ENCODE measurements around the gene ARHGEF7.

Gene ARHGEF7

DNA sequence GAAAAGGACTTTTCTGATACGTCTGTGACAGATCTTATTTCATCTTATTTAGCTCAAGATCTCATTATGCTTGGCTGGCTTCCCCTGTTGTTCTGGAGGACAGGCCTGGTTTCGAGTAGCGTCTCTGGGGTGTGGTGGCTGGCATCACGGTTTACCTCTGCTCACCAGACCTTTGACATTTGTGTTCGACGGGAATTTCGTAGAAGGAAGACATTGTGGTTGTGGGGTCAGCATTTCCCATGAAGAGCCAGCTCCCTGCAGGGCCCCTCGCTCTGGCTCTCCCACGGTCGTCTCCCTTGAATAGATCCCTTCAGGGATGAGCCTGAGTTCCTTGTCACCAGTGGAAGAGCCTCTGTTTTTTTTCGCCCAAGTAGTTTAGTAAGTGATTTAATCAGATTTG lies 126.8 kb downstream of the ARHGEF7 start:
- Mint-ChIP-seq H3K36me3 (ENCODE audit: low read depth) (peaks cover 27% of the 10 kb centered on the region), H3K27ac (no peak overlapping the region), H3K4me1 (peaks cover 3% of the 10 kb centered on the region), H3K27me3 (no peaks in the 10 kb centered on the region), H3K4me3 (no peak overlapping the region), H3K9me3 (no peaks in the 10 kb centered on the region)
- ATAC-seq (no peak), DNase-seq (no peak)

DNA sequence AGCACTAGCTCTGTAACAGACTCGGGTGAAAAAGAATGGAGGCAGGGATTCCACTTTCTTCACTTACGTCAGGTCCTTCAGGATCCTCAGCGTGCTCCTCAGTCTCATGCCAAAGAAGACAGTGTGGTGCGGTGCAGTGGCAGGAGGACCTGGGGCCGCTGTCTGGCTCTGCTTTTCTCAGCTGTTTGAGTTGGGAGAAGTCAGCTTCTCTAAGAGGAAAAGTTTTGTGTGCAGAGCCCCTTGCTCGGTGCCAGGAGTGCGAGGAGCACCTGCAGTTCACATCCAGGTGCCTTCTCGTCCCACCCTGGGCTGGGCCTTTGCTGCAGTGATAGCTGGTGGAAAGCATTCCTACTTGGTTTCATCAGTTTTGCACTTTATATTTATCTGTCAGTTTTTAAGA lies 127.5 kb downstream of the ARHGEF7 start:
- ATAC-seq (no peak), DNase-seq (no peak)
- Mint-ChIP-seq H3K4me1 (peaks cover 3% of the 10 kb centered on the region), H3K36me3 (ENCODE audit: low read depth) (peaks cover 30% of the 10 kb centered on the region), H3K4me3 (no peak overlapping the region), H3K27ac (no peak overlapping the region), H3K9me3 (no peaks in the 10 kb centered on the region), H3K27me3 (no peaks in the 10 kb centered on the region)

DNA sequence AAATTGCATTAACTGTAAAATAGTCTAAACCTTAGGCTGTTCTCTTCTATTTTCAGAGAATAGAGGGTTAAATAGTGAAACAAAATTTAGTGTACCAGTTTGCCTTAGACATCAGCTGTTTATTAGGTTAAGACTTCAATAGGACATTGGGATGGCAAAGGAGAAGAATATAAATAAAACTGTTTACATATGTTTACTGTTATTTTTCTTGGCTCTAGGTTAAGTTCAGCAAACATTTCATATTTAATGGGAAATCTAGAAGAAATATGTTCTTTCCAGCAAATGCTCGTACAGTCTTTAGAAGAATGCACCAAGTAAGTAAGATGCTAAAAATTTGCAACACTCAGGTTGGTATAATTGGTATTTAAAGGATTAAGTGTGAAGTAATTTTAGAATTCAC lies 128.9 kb downstream of the ARHGEF7 start:
- no peak overlapping the region for H3K4me3 Mint-ChIP-seq
- ATAC-seq, result no peak

DNA sequence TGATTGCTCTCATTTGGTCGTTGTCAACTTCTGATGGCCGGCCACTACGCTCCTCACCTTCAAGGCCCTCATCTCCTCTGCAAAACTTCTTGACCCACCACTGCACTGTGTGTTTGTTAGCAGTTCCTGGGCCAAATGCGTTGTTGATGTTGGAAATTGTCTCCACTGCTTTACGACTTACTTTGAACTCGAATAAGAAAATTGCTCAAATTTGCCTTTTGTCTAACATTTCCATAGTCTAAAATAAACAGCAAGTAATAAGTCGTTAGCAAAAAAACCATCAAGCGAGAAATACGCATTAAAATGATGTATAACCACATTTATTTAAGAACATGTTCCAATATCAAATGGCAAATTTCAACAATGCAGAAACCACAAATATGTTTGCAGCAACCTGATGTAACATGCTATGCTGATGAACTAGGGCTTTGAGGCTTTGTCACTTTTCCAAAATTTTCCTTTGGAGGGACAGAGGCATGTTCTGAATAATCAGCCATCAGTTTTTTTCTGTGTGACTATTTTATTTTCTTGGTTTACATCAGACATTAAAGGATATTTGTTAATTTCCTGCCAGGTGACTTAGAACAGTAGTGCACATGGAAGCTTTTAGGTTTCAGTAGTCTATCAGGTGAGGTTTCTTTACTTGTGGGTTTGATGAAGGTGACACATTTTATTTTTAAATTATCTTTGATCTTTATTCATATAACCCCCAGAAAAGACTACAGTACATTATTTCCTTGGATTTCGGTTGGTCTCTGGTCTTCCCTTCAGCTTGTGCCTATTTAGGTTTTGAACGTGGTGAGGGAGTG lies 130.7 kb downstream of the ARHGEF7 start:
- DNase-seq, result no peak
- no peak for ATAC-seq
- no peaks in the 10 kb centered on the region for H3K27me3 Mint-ChIP-seq

More for the DNA sequence above, 128.9 kb downstream of the ARHGEF7 start:
- Mint-ChIP-seq H3K4me1 (peaks cover 3% of the 10 kb centered on the region), H3K36me3 (ENCODE audit: low read depth) (peaks cover 31% of the 10 kb centered on the region), H3K27ac (no peak overlapping the region), H3K27me3 (no peaks in the 10 kb centered on the region), H3K9me3 (no peaks in the 10 kb centered on the region)
- DNase-seq, result no peak

DNA sequence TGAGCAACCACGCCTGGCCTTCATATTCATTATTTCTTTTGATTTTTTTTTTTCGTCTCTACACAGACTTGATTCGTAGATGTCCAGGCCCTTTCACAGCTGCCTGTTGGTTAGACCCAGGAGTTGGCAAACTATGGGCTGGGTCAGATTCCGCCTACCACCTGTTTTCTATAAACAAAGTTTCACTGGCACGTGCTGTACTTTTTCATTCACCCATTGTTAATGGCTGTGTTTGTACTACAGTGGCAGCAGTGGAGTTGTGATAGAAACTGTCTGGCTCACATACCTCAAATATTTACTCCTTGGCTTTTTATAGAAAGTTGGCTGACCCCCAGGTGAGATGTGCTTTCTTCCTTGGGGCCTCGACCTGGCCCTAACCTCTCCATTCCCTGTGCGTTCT lies 132.4 kb downstream of the ARHGEF7 start:
- H3K4me3 Mint-ChIP-seq, result no peak overlapping the region

More for the DNA sequence above, 130.7 kb downstream of the ARHGEF7 start:
- Mint-ChIP-seq H3K9me3 (no peaks in the 10 kb centered on the region), H3K36me3 (ENCODE audit: low read depth) (peaks cover 34% of the 10 kb centered on the region), H3K4me1 (peaks cover 3% of the 10 kb centered on the region), H3K27ac (no peak overlapping the region), H3K4me3 (no peak overlapping the region)

DNA sequence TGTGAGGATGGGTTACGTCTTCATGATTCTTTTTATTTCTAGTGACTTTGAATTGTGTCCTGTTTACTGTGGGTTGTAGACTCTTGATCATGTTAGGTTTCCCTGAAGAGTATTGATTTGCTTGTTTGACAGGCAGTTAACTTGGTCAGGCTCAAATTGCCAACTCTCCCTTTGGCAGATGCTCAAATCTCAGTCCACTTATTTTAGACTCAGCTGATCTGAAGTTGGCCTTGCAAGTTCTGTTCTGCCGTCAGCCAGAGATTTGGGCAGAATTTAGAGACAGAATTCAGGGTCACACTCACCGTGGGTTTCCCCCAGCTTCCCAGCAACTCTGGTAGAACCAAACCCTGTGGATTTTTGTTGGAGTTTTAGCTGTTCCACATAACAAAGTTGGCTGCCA lies 133.7 kb downstream of the ARHGEF7 start:
- DNase-seq (no peak), ATAC-seq (no peak)
- Mint-ChIP-seq H3K27ac (no peak overlapping the region), H3K36me3 (ENCODE audit: low read depth) (peaks cover 47% of the 10 kb centered on the region), H3K4me3 (no peak overlapping the region), H3K9me3 (no peaks in the 10 kb centered on the region), H3K4me1 (peaks cover 3% of the 10 kb centered on the region), H3K27me3 (no peaks in the 10 kb centered on the region)

More for the DNA sequence above, 132.4 kb downstream of the ARHGEF7 start:
- ATAC-seq, result no peak
- Mint-ChIP-seq H3K4me1 (peaks cover 3% of the 10 kb centered on the region), H3K27ac (no peak overlapping the region), H3K9me3 (no peaks in the 10 kb centered on the region), H3K27me3 (no peaks in the 10 kb centered on the region), H3K36me3 (ENCODE audit: low read depth) (peaks cover 41% of the 10 kb centered on the region)
- DNase-seq, result no peak

DNA sequence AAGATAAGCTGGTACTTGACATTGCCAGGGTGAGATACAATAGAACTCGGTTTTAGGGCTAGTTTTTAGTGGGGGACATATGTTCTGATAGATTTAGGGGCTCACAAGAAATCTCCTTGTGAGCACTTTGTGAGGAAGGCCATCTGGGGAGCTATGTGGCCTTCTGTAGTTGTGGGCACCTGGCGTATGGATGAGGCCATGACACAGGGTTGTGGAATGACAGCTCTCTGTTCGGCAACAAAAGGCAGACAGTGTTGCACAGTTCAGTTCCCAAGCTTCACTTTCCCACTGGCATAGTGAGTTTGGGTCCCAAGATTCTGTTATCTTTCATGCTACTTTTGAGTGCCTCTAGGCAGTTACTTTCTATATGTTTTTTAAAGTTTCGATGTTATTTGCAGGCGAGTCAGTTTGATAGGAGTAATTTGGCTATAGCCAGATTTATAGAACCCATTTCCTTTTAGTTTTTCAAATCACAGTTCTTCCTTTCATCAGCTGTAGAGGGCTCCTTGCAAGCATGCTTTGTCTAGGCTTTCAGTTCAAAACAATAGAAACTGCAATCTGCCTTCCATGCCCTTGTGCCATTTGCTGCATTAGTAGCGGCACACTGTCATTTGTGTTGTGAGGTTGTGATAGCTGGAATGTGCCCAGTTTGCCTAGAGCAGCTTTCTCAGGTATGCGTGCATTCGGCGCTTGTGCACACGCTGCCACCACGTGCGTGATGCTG lies 134.7 kb downstream of the ARHGEF7 start:
- H3K4me3 Mint-ChIP-seq, result no peak overlapping the region
- H3K4me1 Mint-ChIP-seq, result peaks cover 3% of the 10 kb centered on the region
- no peak overlapping the region for H3K27ac Mint-ChIP-seq
- no peaks in the 10 kb centered on the region for H3K9me3 Mint-ChIP-seq
- peaks cover 42% of the 10 kb centered on the region for H3K36me3 Mint-ChIP-seq (ENCODE audit: low read depth)
- H3K27me3 Mint-ChIP-seq, result no peaks in the 10 kb centered on the region
- DNase-seq, result no peak
- ATAC-seq, result no peak

DNA sequence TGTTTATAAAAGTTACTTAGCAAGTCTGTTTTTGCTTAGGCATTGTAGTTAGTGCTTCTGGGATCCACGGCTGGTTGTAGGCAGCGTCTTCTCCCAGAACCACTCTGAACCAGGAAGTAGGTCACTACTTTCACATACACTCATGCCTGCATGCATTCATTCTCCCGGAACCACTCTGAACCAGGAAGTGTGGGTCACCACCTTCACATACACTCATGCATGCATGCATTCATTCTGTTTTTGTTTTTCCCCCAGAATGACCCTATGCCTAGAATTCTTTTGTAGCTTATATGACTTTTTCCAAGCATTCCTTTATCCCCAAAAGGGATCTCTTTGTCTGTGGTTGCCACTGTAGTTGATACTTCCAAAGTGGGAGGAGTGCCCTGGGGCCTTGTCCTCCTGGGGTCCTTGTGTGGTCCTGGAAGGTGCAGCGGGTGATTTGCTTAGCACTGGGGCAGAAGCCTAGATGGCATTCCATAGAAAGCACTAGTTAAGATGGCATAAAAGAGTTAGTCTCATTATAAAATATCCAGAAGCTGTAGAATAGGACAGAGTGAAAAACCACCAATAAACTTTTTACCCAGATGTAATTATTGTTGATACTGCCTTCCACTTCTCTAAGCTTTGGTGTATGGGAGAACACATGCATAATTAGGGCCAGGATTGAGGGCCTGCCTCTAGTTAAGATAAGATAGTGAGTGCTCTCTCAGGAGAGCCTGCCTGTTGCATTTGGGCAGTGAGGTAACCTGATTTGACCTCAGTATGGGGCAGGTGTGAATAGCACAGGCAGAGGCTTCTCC lies 136.7 kb downstream of the ARHGEF7 start:
- Mint-ChIP-seq H3K9me3 (no peaks in the 10 kb centered on the region), H3K36me3 (ENCODE audit: low read depth) (peaks cover 49% of the 10 kb centered on the region), H3K4me3 (no peak overlapping the region), H3K27ac (no peak overlapping the region), H3K27me3 (no peaks in the 10 kb centered on the region), H3K4me1 (no peaks in the 10 kb centered on the region)
- no peak for DNase-seq
- ATAC-seq, result no peak

DNA sequence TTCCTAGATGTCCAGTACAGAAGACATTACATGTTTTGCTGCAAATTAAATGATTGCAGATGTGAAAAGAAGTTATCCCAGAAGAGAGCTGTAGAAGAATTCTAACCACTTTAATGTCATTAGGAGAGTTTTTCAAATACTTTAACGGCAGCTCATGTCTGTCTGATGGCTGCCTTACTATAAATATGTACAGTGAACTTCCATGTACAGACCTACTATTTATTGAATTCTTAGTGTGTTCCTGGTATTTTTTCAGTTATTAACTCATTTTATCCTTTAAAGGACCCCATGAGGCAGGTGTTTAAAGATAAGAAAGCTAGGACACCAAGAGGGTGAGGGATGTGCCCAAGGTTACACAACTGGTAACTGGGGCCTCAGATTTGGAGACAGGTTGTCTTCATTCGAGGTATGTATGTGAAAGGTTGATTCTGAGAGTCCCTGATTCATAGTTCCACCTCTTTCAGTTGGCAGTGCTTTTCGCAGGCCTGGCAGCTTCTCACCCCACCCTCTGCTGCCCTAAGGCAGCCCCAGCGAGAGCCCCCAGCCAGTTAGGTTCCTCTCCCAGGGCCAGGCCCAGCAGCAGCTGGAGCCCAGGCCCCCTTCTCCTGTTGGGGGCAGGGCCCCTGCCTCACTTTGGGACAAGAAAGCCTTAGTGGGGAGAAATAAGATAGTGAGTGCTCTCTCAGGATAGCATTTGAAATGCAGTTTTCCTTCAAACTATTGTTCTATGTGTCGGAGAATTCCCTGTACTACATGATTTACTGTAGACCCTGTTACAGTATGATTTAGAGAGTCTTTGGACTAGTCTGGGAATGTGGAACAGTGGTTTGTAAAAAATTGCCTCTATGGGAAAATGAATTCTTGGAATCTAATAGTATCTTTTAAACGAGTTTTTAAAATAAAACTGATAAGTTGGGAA lies 137.6 kb downstream of the ARHGEF7 start:
- no peaks in the 10 kb centered on the region for H3K9me3 Mint-ChIP-seq
- ATAC-seq (no peak), DNase-seq (no peak)
- H3K27me3 Mint-ChIP-seq, result no peaks in the 10 kb centered on the region
- H3K36me3 Mint-ChIP-seq (ENCODE audit: low read depth), result peaks cover 48% of the 10 kb centered on the region
- no peaks in the 10 kb centered on the region for H3K4me1 Mint-ChIP-seq
- no peak overlapping the region for H3K27ac Mint-ChIP-seq
- no peak overlapping the region for H3K4me3 Mint-ChIP-seq

DNA sequence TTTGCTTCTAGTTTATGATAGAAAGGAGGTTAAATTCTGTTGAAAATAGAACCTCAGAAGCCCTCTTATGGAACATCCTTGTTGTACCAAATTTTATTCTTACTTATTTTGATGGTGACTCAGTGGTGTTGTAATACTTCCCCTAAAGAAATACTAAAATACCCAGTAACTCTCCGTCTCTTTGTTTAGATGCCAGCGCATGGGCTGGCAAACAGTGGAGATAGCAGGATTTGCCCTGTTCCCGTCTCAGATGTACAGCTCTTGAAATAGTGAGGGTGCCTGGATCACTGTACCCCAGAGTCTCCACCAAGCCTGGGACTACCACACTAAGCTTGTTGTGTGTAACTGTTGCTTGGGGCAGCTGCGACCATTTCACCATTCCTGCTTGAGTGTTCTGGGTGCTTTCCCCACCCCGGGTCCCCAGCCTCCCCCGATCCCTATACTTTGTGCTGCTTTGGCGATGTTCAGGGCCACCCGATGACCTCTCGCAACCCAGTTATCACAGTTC lies 138.3 kb downstream of the ARHGEF7 start:
- Mint-ChIP-seq H3K4me1 (no peaks in the 10 kb centered on the region), H3K9me3 (no peaks in the 10 kb centered on the region), H3K4me3 (no peak overlapping the region), H3K27me3 (no peaks in the 10 kb centered on the region), H3K27ac (no peak overlapping the region), H3K36me3 (ENCODE audit: low read depth) (peaks cover 47% of the 10 kb centered on the region)
- ATAC-seq, result no peak
- no peak for DNase-seq

DNA sequence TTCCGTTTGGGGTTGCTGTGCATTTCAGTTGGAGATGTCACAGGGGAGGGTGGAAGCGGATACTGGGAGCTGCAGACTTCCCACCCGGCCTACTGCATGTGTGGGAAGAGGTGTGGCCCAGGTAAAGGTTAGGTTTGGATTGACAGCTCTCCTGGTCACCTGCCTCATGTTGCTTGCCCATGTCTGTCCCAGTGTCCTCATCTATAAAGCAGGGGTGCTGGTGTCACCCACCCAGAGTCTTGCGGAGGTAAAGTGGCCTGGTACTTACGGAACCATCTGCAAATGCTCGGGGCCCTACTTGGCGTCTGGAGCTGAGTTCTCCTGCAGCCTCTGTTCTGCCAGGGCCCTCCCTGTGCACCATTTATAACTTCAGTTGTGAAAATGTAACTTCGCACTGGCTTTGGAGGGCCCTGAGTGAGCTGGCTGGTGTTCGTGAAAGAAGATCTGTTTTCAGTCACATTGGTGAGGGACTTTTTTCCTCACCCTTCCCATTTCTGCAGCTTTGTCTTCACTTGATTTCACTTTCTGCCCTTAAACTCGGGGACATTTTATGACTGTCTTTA lies 140.2 kb downstream of the ARHGEF7 start:
- ATAC-seq (no peak), DNase-seq (no peak)
- no peak overlapping the region for H3K4me3 Mint-ChIP-seq
- H3K36me3 Mint-ChIP-seq (ENCODE audit: low read depth), result peaks cover 62% of the 10 kb centered on the region
- no peak overlapping the region for H3K27ac Mint-ChIP-seq
- H3K4me1 Mint-ChIP-seq, result no peaks in the 10 kb centered on the region
- H3K9me3 Mint-ChIP-seq, result peaks cover 6% of the 10 kb centered on the region
- H3K27me3 Mint-ChIP-seq, result no peaks in the 10 kb centered on the region

DNA sequence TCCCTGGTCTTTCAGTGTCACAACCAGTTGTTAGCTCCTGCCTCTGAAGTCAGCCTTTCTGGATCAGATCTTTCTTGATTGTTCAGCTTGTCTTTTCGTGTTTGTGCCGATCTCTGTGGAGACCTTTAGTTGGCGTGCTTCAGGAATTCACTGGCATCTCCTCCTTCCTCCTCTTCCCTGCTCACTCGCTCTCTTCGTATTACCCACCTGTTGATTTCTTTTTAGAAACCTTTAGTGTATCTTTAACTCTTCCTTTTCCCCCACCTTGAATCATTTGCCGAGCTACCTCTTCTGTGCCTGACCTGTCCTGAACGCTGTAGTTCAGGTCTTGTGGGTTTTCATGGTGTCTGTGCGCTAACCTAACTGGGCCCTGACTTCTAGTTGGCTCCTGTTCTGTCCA lies 141.3 kb downstream of the ARHGEF7 start:
- no peak overlapping the region for H3K27ac Mint-ChIP-seq
- no peaks in the 10 kb centered on the region for H3K27me3 Mint-ChIP-seq
- H3K4me3 Mint-ChIP-seq, result no peak overlapping the region
- no peak for ATAC-seq
- H3K4me1 Mint-ChIP-seq, result no peaks in the 10 kb centered on the region
- DNase-seq, result no peak
- peaks cover 59% of the 10 kb centered on the region for H3K36me3 Mint-ChIP-seq (ENCODE audit: low read depth)
- peaks cover 6% of the 10 kb centered on the region for H3K9me3 Mint-ChIP-seq

DNA sequence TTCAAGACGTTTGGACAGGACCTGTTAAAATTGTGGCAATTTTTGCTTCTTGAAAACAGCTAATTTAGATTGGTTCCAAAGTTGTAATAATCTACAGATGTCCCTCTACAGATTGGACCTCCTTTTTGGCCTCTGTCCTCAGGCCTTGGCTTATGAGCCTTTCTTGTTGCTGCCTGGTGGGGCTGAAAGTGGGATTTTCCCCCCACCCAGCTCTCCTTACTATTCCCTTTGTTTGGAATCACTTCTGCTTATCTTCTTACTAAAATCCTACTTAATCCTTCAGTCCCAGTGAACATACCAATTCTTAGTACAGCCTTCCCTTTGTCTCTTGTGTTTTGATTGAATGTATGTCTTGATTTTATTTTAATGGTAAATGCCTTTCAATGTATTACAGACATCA lies 141.8 kb downstream of the ARHGEF7 start:
- Mint-ChIP-seq H3K27me3 (no peaks in the 10 kb centered on the region), H3K4me1 (no peaks in the 10 kb centered on the region), H3K4me3 (no peak overlapping the region), H3K27ac (no peak overlapping the region), H3K9me3 (peaks cover 6% of the 10 kb centered on the region), H3K36me3 (ENCODE audit: low read depth) (peaks cover 58% of the 10 kb centered on the region)
- DNase-seq (no peak), ATAC-seq (no peak)
